Measurements from ENCODE around the gene ERCC8.

GRCh38 chr5:60993425-60993824 is 48.6 kb upstream of the ERCC8 start:
- TF ChIP-seq KDM1A (CRISPR knock-in tag; IDR thresholded peaks at IDR 0.05) (no peak), ZBTB8A (CRISPR knock-in tag; IDR thresholded peaks at IDR 0.05; ENCODE audit: borderline replicate concordance, low read depth) (no peak), FLYWCH1 (CRISPR knock-in tag; IDR thresholded peaks at IDR 0.05) (no peak), ETV5 (CRISPR knock-in tag; IDR thresholded peaks at IDR 0.05; ENCODE audit: borderline replicate concordance) (no peak), ARID2 (CRISPR knock-in tag; IDR thresholded peaks at IDR 0.05; ENCODE audit: borderline replicate concordance) (no peak), ZBTB49 (CRISPR knock-in tag; IDR thresholded peaks at IDR 0.05; ENCODE audit: borderline replicate concordance) (no peak), ZNF232 (CRISPR knock-in tag; IDR thresholded peaks at IDR 0.05; ENCODE audit: borderline replicate concordance) (no peak), GABPB1 (CRISPR knock-in tag; IDR thresholded peaks at IDR 0.05) (no peak), MAF1 (CRISPR knock-in tag; IDR thresholded peaks at IDR 0.05; ENCODE audit: borderline replicate concordance) (no peak)
- TF ChIP-seq, protein P1, sequence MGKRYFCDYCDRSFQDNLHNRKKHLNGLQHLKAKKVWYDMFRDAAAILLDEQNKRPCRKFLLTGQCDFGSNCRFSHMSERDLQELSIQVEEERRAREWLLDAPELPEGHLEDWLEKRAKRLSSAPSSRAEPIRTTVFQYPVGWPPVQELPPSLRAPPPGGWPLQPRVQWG (CRISPR knock-in tag; IDR thresholded peaks at IDR 0.05; ENCODE audit: borderline replicate concordance, low read depth), result no peak
- TF ChIP-seq, protein P2, sequence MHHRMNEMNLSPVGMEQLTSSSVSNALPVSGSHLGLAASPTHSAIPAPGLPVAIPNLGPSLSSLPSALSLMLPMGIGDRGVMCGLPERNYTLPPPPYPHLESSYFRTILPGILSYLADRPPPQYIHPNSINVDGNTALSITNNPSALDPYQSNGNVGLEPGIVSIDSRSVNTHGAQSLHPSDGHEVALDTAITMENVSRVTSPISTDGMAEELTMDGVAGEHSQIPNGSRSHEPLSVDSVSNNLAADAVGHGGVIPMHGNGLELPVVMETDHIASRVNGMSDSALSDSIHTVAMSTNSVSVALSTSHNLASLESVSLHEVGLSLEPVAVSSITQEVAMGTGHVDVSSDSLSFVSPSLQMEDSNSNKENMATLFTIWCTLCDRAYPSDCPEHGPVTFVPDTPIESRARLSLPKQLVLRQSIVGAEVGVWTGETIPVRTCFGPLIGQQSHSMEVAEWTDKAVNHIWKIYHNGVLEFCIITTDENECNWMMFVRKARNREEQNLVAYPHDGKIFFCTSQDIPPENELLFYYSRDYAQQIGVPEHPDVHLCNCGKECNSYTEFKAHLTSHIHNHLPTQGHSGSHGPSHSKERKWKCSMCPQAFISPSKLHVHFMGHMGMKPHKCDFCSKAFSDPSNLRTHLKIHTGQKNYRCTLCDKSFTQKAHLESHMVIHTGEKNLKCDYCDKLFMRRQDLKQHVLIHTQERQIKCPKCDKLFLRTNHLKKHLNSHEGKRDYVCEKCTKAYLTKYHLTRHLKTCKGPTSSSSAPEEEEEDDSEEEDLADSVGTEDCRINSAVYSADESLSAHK (CRISPR knock-in tag; IDR thresholded peaks at IDR 0.05; ENCODE audit: borderline replicate concordance), result no peak
